Measurements from ENCODE around the gene MLF1.

- TF ChIP-seq, protein P1, sequence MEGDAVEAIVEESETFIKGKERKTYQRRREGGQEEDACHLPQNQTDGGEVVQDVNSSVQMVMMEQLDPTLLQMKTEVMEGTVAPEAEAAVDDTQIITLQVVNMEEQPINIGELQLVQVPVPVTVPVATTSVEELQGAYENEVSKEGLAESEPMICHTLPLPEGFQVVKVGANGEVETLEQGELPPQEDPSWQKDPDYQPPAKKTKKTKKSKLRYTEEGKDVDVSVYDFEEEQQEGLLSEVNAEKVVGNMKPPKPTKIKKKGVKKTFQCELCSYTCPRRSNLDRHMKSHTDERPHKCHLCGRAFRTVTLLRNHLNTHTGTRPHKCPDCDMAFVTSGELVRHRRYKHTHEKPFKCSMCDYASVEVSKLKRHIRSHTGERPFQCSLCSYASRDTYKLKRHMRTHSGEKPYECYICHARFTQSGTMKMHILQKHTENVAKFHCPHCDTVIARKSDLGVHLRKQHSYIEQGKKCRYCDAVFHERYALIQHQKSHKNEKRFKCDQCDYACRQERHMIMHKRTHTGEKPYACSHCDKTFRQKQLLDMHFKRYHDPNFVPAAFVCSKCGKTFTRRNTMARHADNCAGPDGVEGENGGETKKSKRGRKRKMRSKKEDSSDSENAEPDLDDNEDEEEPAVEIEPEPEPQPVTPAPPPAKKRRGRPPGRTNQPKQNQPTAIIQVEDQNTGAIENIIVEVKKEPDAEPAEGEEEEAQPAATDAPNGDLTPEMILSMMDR (IDR thresholded peaks at IDR 0.05; ENCODE audit: low read depth, low read length) = no peak
- TF ChIP-seq POLR2A (IDR thresholded peaks at IDR 0.05; ENCODE audit: extremely low read depth, insufficient read length) (no peak), MAX (IDR thresholded peaks at IDR 0.05; ENCODE audit: low read depth, low read length) (no peak)
These were observed 69.7 kb downstream of the MLF1 start for GRCh38 chr3:158640646-158641045.
